RWPE2 (cell line): Measurements from ENCODE around the gene TTC27.

Experiments used
- ATAC-seq: fragments of 200-7000 bp; cut with Tn5 transposase; 3 replicates; pipeline ENCODE4 v1.9.1; 2021; ENCODE audit warnings: low read depth
- DNase-seq: peaks from one replicate; pipeline ENCODE4 v3.0.0-alpha.2; 2020; ENCODE audit warnings: low spot score
- H3K27ac ChIP-seq: fragments of 450-650 bp; 2 replicates; pipeline ENCODE4 v1.5.1; 2017; ENCODE audit warnings: mild to moderate bottlenecking; ENCODE audit not compliant: poor library complexity, severe bottlenecking
- H3K27me3 ChIP-seq: fragments of 250-450 bp; sonication (Bioruptor Pico); 2 replicates; pipeline ENCODE4 v1.5.1; 2021; ENCODE audit warnings: mild to moderate bottlenecking, moderate library complexity; ENCODE audit not compliant: insufficient read depth, poor library complexity, severe bottlenecking
- H3K36me3 ChIP-seq: fragments of 250-450 bp; sonication (Bioruptor Pico); 2 replicates; pipeline ENCODE4 v1.5.1; 2020; ENCODE audit warnings: low read depth, mild to moderate bottlenecking, moderate library complexity
- H3K4me1 ChIP-seq: fragments of 250-450 bp; sonication (Bioruptor Pico); 2 replicates; pipeline ENCODE4 v1.5.1; 2021; ENCODE audit warnings: mild to moderate bottlenecking, moderate library complexity; ENCODE audit not compliant: insufficient read depth, poor library complexity, severe bottlenecking
- H3K4me3 ChIP-seq: fragments of 250-450 bp; sonication (Bioruptor Pico); 2 replicates; pipeline ENCODE4 v1.5.1; 2021; ENCODE audit warnings: mild to moderate bottlenecking, moderate library complexity; ENCODE audit not compliant: severe bottlenecking
- H3K9me3 ChIP-seq: fragments of 250-450 bp; sonication (Bioruptor Pico); 2 replicates; pipeline ENCODE4 v1.5.1; 2021; ENCODE audit warnings: mild to moderate bottlenecking, moderate library complexity; ENCODE audit not compliant: severe bottlenecking
- TF ChIP-seq, protein P1 (sequence below): fragments of 450-650 bp; IDR thresholded peaks from one replicate; pipeline ENCODE4 v1.5.1; 2017; ENCODE audit warnings: mild to moderate bottlenecking, moderate library complexity; ENCODE audit not compliant: poor library complexity, severe bottlenecking

The TTC27 gene

DNA sequence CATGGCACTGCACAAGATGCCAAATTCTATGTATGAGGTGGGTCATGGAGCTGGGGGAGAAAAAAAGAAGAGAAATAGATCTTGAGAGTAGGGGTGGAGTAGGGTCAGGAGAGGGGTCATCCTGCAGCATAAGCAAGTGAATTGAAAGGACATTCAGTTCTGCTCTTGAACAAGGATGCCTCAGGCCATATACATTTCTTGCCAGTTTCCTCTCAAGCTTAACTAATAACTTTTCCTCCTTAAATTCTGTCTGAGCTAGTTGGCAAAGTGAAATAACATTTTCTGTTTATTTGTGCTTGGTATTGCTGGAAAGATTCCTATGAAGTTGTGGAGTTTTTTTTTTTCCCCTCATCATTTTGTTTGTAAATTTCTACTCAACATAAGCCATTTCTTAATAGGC lies 219.9 kb downstream of the TTC27 start:
- Histone ChIP-seq H3K36me3 (no peaks in the 10 kb centered on the region), H3K4me3 (no peak overlapping the region), H3K27ac (no peak overlapping the region), H3K27me3 (no peaks in the 10 kb centered on the region), H3K4me1 (no peaks in the 10 kb centered on the region), H3K9me3 (peaks cover 2% of the 10 kb centered on the region)
- ATAC-seq: no peak
- TF ChIP-seq, protein P1, sequence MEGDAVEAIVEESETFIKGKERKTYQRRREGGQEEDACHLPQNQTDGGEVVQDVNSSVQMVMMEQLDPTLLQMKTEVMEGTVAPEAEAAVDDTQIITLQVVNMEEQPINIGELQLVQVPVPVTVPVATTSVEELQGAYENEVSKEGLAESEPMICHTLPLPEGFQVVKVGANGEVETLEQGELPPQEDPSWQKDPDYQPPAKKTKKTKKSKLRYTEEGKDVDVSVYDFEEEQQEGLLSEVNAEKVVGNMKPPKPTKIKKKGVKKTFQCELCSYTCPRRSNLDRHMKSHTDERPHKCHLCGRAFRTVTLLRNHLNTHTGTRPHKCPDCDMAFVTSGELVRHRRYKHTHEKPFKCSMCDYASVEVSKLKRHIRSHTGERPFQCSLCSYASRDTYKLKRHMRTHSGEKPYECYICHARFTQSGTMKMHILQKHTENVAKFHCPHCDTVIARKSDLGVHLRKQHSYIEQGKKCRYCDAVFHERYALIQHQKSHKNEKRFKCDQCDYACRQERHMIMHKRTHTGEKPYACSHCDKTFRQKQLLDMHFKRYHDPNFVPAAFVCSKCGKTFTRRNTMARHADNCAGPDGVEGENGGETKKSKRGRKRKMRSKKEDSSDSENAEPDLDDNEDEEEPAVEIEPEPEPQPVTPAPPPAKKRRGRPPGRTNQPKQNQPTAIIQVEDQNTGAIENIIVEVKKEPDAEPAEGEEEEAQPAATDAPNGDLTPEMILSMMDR: no peak
- DNase-seq: no peak

DNA sequence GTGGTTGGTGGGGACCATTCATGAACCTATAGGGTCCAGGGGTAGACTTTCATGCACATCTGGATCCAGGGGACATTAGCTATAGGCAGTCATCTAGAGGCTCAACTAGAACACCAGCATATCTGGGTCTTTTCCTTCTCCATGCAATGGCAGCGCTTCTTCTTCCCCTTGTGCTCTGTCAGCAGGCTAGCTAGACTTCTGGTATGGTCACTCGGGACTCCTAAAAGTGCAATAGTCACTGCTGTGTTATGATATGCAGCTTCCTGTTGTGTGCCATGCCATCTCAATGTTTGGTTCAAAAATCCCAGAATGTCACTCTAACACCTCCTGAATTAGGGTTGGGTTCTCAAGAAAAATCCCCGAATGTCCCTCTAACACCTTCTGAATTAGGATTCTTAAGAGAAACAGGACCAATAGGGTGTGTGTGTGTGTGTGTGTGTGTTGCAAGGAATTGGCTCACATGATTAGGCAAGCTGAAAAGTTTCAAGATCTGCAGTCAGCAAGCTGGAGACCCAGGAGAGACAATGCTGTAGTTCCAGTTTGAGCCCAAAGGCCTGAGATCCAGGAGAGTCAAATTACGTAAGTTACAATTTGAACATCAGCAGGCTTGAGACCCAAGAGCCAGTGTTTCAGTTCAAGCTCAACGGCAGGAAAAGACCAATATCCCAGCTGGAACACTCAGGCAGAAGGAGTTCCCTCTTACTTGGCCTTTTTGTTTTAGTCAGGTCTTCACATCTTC lies 221.8 kb downstream of the TTC27 start:
- no peaks in the 10 kb centered on the region for H3K4me1 ChIP-seq
- DNase-seq (no peak), ATAC-seq (no peak)
- H3K27me3 ChIP-seq: no peaks in the 10 kb centered on the region
- H3K36me3 ChIP-seq: no peaks in the 10 kb centered on the region
- TF ChIP-seq, protein P1: no peak
- no peak overlapping the region for H3K27ac ChIP-seq
- no peak overlapping the region for H3K4me3 ChIP-seq
- H3K9me3 ChIP-seq: peaks cover 2% of the 10 kb centered on the region

DNA sequence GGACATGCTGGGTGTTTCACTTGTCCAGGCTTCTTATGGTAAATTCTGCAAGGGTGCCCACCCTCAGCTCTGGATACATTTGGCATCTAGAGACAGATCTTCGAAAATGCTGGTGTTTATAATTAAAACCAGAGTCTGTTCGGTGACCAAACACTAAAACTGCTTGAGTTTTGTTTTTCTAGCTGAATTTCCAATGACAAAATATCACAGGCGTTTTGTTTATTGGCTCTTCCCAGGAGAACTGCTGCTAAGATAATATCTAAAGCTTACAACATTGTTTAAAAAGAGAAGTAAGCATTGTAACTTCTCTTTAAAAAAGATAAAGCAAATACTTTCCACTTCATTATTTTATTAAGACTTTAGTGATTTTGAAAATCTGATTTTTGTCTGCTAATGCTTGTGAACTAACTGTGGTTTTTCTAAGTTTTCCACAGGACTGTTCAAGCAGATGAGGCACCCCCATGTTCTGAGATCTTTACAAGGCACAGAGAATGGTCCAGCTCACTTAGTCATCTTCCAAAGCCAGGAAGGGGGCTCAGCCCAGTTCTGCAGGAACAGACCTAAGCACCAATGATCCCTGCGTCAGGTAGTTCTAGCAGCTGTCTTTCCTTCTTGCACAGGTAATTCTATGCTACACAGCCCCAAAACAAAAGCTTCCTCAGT lies 224.1 kb downstream of the TTC27 start:
- Histone ChIP-seq H3K9me3 (no peaks in the 10 kb centered on the region), H3K4me1 (no peaks in the 10 kb centered on the region), H3K36me3 (no peaks in the 10 kb centered on the region), H3K27ac (no peak overlapping the region), H3K4me3 (no peak overlapping the region), H3K27me3 (no peaks in the 10 kb centered on the region)
- no peak for DNase-seq
- no peak for ATAC-seq
- TF ChIP-seq, protein P1: no peak

DNA sequence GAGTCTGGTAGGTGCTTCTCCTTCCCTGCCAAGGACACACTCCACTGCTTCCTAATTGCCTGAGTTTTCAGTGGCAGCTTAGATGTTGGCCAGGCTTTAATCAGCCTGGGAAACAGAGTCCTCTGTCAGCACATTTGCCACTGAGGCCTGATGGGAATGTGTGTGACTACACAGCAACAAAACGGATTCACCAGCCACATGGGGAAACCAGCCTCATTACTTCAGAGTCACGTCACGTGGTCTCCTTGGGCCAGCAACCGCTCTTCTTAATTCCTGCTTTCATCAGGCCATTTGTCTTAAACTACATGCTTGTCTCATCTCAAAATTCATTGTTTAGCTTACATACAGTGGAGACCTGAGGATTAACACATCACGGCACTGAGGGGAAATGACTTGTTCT lies 225.0 kb downstream of the TTC27 start:
- Histone ChIP-seq H3K27ac (no peak overlapping the region), H3K27me3 (no peaks in the 10 kb centered on the region), H3K9me3 (no peaks in the 10 kb centered on the region), H3K4me1 (no peaks in the 10 kb centered on the region), H3K36me3 (no peaks in the 10 kb centered on the region), H3K4me3 (no peak overlapping the region)
- DNase-seq (no peak), ATAC-seq (no peak)
- TF ChIP-seq, protein P1: no peak

DNA sequence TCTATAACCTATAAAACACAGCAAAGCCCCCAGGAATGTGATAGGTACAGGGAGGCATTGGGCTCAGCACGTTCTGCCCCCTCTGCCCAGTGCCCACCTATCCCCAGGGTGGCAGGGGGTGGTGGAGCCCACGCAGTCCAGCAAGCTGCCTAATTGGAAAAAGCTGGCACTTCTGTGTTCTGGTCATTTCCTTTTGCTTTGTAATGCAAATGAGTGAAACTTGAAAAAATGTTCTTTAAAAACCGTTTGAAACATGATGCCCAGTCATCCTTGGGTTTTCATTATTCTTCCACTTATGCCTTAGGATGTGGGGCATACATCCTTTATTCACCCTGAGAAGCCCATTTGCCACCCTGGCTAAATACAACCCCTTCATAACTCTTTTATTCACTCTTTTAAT lies 229.0 kb downstream of the TTC27 start:
- Histone ChIP-seq H3K4me3 (no peak overlapping the region), H3K27me3 (no peaks in the 10 kb centered on the region), H3K36me3 (no peaks in the 10 kb centered on the region), H3K4me1 (no peaks in the 10 kb centered on the region), H3K27ac (no peak overlapping the region), H3K9me3 (no peaks in the 10 kb centered on the region)
- TF ChIP-seq, protein P1: no peak
- no peak for ATAC-seq
- no peak for DNase-seq
